ENCODE measurements around the gene CTNNA2.

GRCh38 chr2:80153768-80154167 lies 640.9 kb downstream of the CTNNA2 start:
- no peak for TF ChIP-seq CTCF (conservative IDR thresholded peaks at IDR 0.05 in 1 of 2, IDR thresholded peaks at IDR 0.05 in 1 of 2; ENCODE audit: extremely low read depth in 1 of 2, insufficient read depth in 1 of 2, low read depth in 1 of 2, low read length in 2 of 2)
- no peak for TF ChIP-seq EZH2 (IDR thresholded peaks at IDR 0.05; ENCODE audit: borderline replicate concordance, low read length)

Measured in mammary epithelial cell (primary cell).